Dendritic cell treated with granulocyte-macrophage colony-stimulating factor and Interleukin-4, amounts not matched to agents 40 ng/mL and 50 ng/mL, for 4 days (primary cell): Measurements from ENCODE around the gene HMGCS1.
"Not testable (repeated sequence)": the region's sequence is repeated elsewhere in the genome, so short reads cannot be mapped to it uniquely, and the experiment has no call there.

Experiments used
- H3K27ac Mint-ChIP-seq: one replicate; pipeline ENCODE4 v1.8.0; 2022; ENCODE audit warnings: mild to moderate bottlenecking, mixed read lengths
- H3K27me3 Mint-ChIP-seq: one replicate; pipeline ENCODE4 v1.8.0; 2022; ENCODE audit warnings: mild to moderate bottlenecking, mixed read lengths
- H3K36me3 Mint-ChIP-seq: one replicate; pipeline ENCODE4 v1.8.0; 2022; ENCODE audit warnings: low read depth, mixed read lengths
- H3K4me1 Mint-ChIP-seq: one replicate; pipeline ENCODE4 v1.8.0; 2022; ENCODE audit warnings: low read depth, mixed read lengths
- H3K4me3 Mint-ChIP-seq: one replicate; pipeline ENCODE4 v1.8.0; 2022; ENCODE audit warnings: mild to moderate bottlenecking, moderate library complexity, mixed read lengths
- H3K9me3 Mint-ChIP-seq: one replicate; pipeline ENCODE4 v1.8.0; 2022; ENCODE audit warnings: mixed read lengths
- intact Hi-C: fragments of 100-400 bp; cut with micrococcal nuclease; formaldehyde crosslinking; loops from one replicate; pipeline ENCODE4 v1.15.0; 2022

HMGCS1 gene

GRCh38 chr5:43279548-43280274 lies 33.5 kb downstream of the HMGCS1 start:
- no peak overlapping the region for H3K4me3 Mint-ChIP-seq
- H3K27me3 Mint-ChIP-seq = no peaks in the 10 kb centered on the region
- H3K27ac Mint-ChIP-seq = no peak overlapping the region
- intact Hi-C loops = no loop called here
- H3K4me1 Mint-ChIP-seq = no peaks in the 10 kb centered on the region
- no peaks in the 10 kb centered on the region for H3K9me3 Mint-ChIP-seq
- H3K36me3 Mint-ChIP-seq = no peaks in the 10 kb centered on the region

- H3K27ac Mint-ChIP-seq = no peak overlapping the region
- H3K4me3 Mint-ChIP-seq = no peak overlapping the region
- intact Hi-C loops = no loop called here
- no peaks in the 10 kb centered on the region for H3K9me3 Mint-ChIP-seq
- H3K27me3 Mint-ChIP-seq = peaks cover 2% of the 10 kb centered on the region
- H3K4me1 Mint-ChIP-seq = peaks cover 7% of the 10 kb centered on the region
- H3K36me3 Mint-ChIP-seq = no peaks in the 10 kb centered on the region
These were observed 37.8 kb downstream of the HMGCS1 start for GRCh38 chr5:43275391-43275790.

- Mint-ChIP-seq H3K36me3 (no peaks in the 10 kb centered on the region), H3K9me3 (no peaks in the 10 kb centered on the region), H3K4me3 (no peak overlapping the region), H3K4me1 (peaks cover 12% of the 10 kb centered on the region), H3K27ac (no peak overlapping the region), H3K27me3 (peaks cover 2% of the 10 kb centered on the region)
- intact Hi-C loops = no loop called here
These were observed 38.6 kb downstream of the HMGCS1 start for GRCh38 chr5:43274435-43275114.

- intact Hi-C loops = no loop called here
- H3K27ac Mint-ChIP-seq = no peak overlapping the region
These were observed 39.7 kb downstream of the HMGCS1 start for GRCh38 chr5:43273552-43273951.

GRCh38 chr5:43270645-43271044 lies 42.6 kb downstream of the HMGCS1 start:
- H3K4me1 Mint-ChIP-seq = peaks cover 12% of the 10 kb centered on the region
- intact Hi-C loops = no loop called here
- no peak overlapping the region for H3K4me3 Mint-ChIP-seq
- peaks cover 2% of the 10 kb centered on the region for H3K27me3 Mint-ChIP-seq
- no peaks in the 10 kb centered on the region for H3K36me3 Mint-ChIP-seq
- H3K27ac Mint-ChIP-seq = no peak overlapping the region
- no peaks in the 10 kb centered on the region for H3K9me3 Mint-ChIP-seq

More at GRCh38 chr5:43273552-43273951, 39.7 kb downstream of the HMGCS1 start:
- no peaks in the 10 kb centered on the region for H3K9me3 Mint-ChIP-seq
- H3K27me3 Mint-ChIP-seq = peaks cover 2% of the 10 kb centered on the region
- peaks cover 12% of the 10 kb centered on the region for H3K4me1 Mint-ChIP-seq
- no peak overlapping the region for H3K4me3 Mint-ChIP-seq
- H3K36me3 Mint-ChIP-seq = no peaks in the 10 kb centered on the region

GRCh38 chr5:43268188-43268820 lies 44.9 kb downstream of the HMGCS1 start:
- Mint-ChIP-seq H3K9me3 (peaks cover 5% of the 10 kb centered on the region), H3K4me1 (peaks cover 12% of the 10 kb centered on the region), H3K27me3 (peaks cover 7% of the 10 kb centered on the region), H3K4me3 (no peak overlapping the region), H3K36me3 (no peaks in the 10 kb centered on the region), H3K27ac (no peak overlapping the region)
- intact Hi-C loops = no loop called here

GRCh38 chr5:43262269-43262668 lies 50.9 kb downstream of the HMGCS1 start:
- intact Hi-C loops, H3K36me3 Mint-ChIP-seq, H3K4me1 Mint-ChIP-seq, H3K4me3 Mint-ChIP-seq, H3K27ac Mint-ChIP-seq, H3K9me3 Mint-ChIP-seq, H3K27me3 Mint-ChIP-seq: not testable (repeated sequence)

GRCh38 chr5:43258116-43258515 lies 55.1 kb downstream of the HMGCS1 start:
- intact Hi-C loops = no loop called here
- H3K4me3 Mint-ChIP-seq = no peak overlapping the region
- no peak overlapping the region for H3K27ac Mint-ChIP-seq
- H3K36me3 Mint-ChIP-seq = no peaks in the 10 kb centered on the region
- no peaks in the 10 kb centered on the region for H3K9me3 Mint-ChIP-seq
- peaks cover 6% of the 10 kb centered on the region for H3K27me3 Mint-ChIP-seq
- no peaks in the 10 kb centered on the region for H3K4me1 Mint-ChIP-seq

GRCh38 chr5:43256261-43256966 lies 56.8 kb downstream of the HMGCS1 start:
- Mint-ChIP-seq H3K27ac (no peak overlapping the region), H3K4me1 (no peaks in the 10 kb centered on the region)
- intact Hi-C loops = no loop called here

GRCh38 chr5:43255704-43256103 lies 57.5 kb downstream of the HMGCS1 start:
- Mint-ChIP-seq H3K4me1 (no peaks in the 10 kb centered on the region), H3K36me3 (no peaks in the 10 kb centered on the region), H3K27me3 (peaks cover 4% of the 10 kb centered on the region), H3K9me3 (no peaks in the 10 kb centered on the region), H3K27ac (no peak overlapping the region), H3K4me3 (no peak overlapping the region)
- intact Hi-C loops = no loop called here

More at GRCh38 chr5:43256261-43256966, 56.8 kb downstream of the HMGCS1 start:
- Mint-ChIP-seq H3K36me3 (no peaks in the 10 kb centered on the region), H3K9me3 (no peaks in the 10 kb centered on the region), H3K27me3 (peaks cover 4% of the 10 kb centered on the region), H3K4me3 (no peak overlapping the region)

- H3K9me3 Mint-ChIP-seq = no peaks in the 10 kb centered on the region
- no peak overlapping the region for H3K27ac Mint-ChIP-seq
- intact Hi-C loops = no loop called here
- H3K4me1 Mint-ChIP-seq = no peaks in the 10 kb centered on the region
- no peak overlapping the region for H3K4me3 Mint-ChIP-seq
- no peaks in the 10 kb centered on the region for H3K36me3 Mint-ChIP-seq
- peaks cover 2% of the 10 kb centered on the region for H3K27me3 Mint-ChIP-seq
These were observed 61.5 kb downstream of the HMGCS1 start for GRCh38 chr5:43251754-43252153.

- Mint-ChIP-seq H3K36me3 (no peaks in the 10 kb centered on the region), H3K27ac (no peak overlapping the region)
These were observed 67.4 kb downstream of the HMGCS1 start for GRCh38 chr5:43245724-43246385.

GRCh38 chr5:43244823-43245565 lies 68.2 kb downstream of the HMGCS1 start:
- Mint-ChIP-seq H3K4me1 (no peaks in the 10 kb centered on the region), H3K4me3 (no peak overlapping the region), H3K36me3 (no peaks in the 10 kb centered on the region), H3K27me3 (peaks cover 8% of the 10 kb centered on the region), H3K9me3 (no peaks in the 10 kb centered on the region), H3K27ac (no peak overlapping the region)
- intact Hi-C loops = no loop called here

More at GRCh38 chr5:43245724-43246385, 67.4 kb downstream of the HMGCS1 start:
- intact Hi-C loops = no loop called here
- Mint-ChIP-seq H3K27me3 (peaks cover 8% of the 10 kb centered on the region), H3K4me1 (no peaks in the 10 kb centered on the region), H3K9me3 (no peaks in the 10 kb centered on the region), H3K4me3 (no peak overlapping the region)
